ENCODE data around the gene TMC2. TPM values are rescaled to one million over a fixed set of nuclear protein-coding genes. Genes with fewer than 3 reads are reported as not detected.

The TMC2 gene
- total RNA-seq, 4 donors from 2014 or later, result 0.27 TPM; not detected in 3

- DNase-seq, result no peak
- peaks cover 0 to 18% of the 10 kb centered on the region in 2 donors for H3K27me3 ChIP-seq
Measured at GRCh38 chr20:2558581-2559278, 22.4 kb downstream of the TMC2 start.

GRCh38 chr20:2559279-2559626, 22.9 kb downstream of the TMC2 start:
- no peak overlapping the region for H3K4me3 ChIP-seq
- peaks cover 0 to 18% of the 10 kb centered on the region in 2 donors for H3K27me3 ChIP-seq

More at GRCh38 chr20:2558581-2559278, 22.4 kb downstream of the TMC2 start:
- no peaks in the 10 kb centered on the region for H3K9me3 ChIP-seq
- TF ChIP-seq POLR2A (IDR thresholded peaks at IDR 0.05) (no peak), CTCF (IDR thresholded peaks at IDR 0.05) (no peak)
- H3K4me1 ChIP-seq, result peaks cover 0 to 8% (median 0%) of the 10 kb centered on the region in 4 donors
- H3K4me3 ChIP-seq, result peak overlapping the region in 2 of 4 donors; percentile 23 to 38
- H3K36me3 ChIP-seq, result no peaks in the 10 kb centered on the region
- no peak overlapping the region for H3K27ac ChIP-seq

GRCh38 chr20:2559651-2560050, 23.3 kb downstream of the TMC2 start:
- peaks cover 0 to 8% (median 0%) of the 10 kb centered on the region in 4 donors for H3K4me1 ChIP-seq
- no peak for DNase-seq
- no peaks in the 10 kb centered on the region for H3K9me3 ChIP-seq
- H3K4me3 ChIP-seq, result no peak overlapping the region
- H3K36me3 ChIP-seq, result no peaks in the 10 kb centered on the region
- no peak for TF ChIP-seq CTCF (IDR thresholded peaks at IDR 0.05)
- TF ChIP-seq POLR2A (IDR thresholded peaks at IDR 0.05), result no peak
- H3K27ac ChIP-seq, result no peak overlapping the region
- H3K27me3 ChIP-seq, result peaks cover 0 to 18% of the 10 kb centered on the region in 2 donors

More at GRCh38 chr20:2559279-2559626, 22.9 kb downstream of the TMC2 start:
- no peak for DNase-seq
- Histone ChIP-seq H3K27ac (no peak overlapping the region), H3K9me3 (no peaks in the 10 kb centered on the region), H3K4me1 (peaks cover 0 to 8% (median 0%) of the 10 kb centered on the region in 4 donors), H3K36me3 (no peaks in the 10 kb centered on the region)
- TF ChIP-seq CTCF (IDR thresholded peaks at IDR 0.05) (no peak), POLR2A (IDR thresholded peaks at IDR 0.05) (no peak)

GRCh38 chr20:2563116-2563515, 26.7 kb downstream of the TMC2 start:
- H3K9me3 ChIP-seq, result no peaks in the 10 kb centered on the region
- H3K27ac ChIP-seq, result no peak overlapping the region
- peaks cover 0 to 8% (median 0%) of the 10 kb centered on the region in 4 donors for H3K4me1 ChIP-seq
- no peaks in the 10 kb centered on the region for H3K36me3 ChIP-seq
- DNase-seq, result no peak
- no peak for TF ChIP-seq POLR2A (IDR thresholded peaks at IDR 0.05)
- no peak overlapping the region for H3K4me3 ChIP-seq
- peaks cover 0 to 12% of the 10 kb centered on the region in 2 donors for H3K27me3 ChIP-seq

GRCh38 chr20:2564406-2564805, 28.0 kb downstream of the TMC2 start:
- no peak overlapping the region for H3K27ac ChIP-seq
- H3K9me3 ChIP-seq, result no peaks in the 10 kb centered on the region
- no peak overlapping the region for H3K4me3 ChIP-seq
- H3K4me1 ChIP-seq, result no peaks in the 10 kb centered on the region
- H3K36me3 ChIP-seq, result no peaks in the 10 kb centered on the region
- no peaks in the 10 kb centered on the region for H3K27me3 ChIP-seq
- TF ChIP-seq POLR2A (IDR thresholded peaks at IDR 0.05) (no peak), CTCF (IDR thresholded peaks at IDR 0.05) (no peak)
- DNase-seq, result no peak

- no peak overlapping the region for H3K27ac ChIP-seq
- H3K9me3 ChIP-seq, result no peaks in the 10 kb centered on the region
- H3K4me1 ChIP-seq, result no peaks in the 10 kb centered on the region
- DNase-seq, result no peak
- no peaks in the 10 kb centered on the region for H3K36me3 ChIP-seq
- no peak overlapping the region for H3K4me3 ChIP-seq
- no peak for TF ChIP-seq CTCF (IDR thresholded peaks at IDR 0.05)
- TF ChIP-seq POLR2A (IDR thresholded peaks at IDR 0.05), result no peak
- H3K27me3 ChIP-seq, result no peaks in the 10 kb centered on the region
Measured at GRCh38 chr20:2575682-2576081, 39.3 kb downstream of the TMC2 start.

All from Peyer's patch (tissue), 4 donors.